ENCODE measurements around the gene ODAM.

ODAM gene, protein sequence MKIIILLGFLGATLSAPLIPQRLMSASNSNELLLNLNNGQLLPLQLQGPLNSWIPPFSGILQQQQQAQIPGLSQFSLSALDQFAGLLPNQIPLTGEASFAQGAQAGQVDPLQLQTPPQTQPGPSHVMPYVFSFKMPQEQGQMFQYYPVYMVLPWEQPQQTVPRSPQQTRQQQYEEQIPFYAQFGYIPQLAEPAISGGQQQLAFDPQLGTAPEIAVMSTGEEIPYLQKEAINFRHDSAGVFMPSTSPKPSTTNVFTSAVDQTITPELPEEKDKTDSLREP

GRCh38 chr4:70195425-70195824 is at the start of gene ODAM:
TSS of gene ODAM (plus strand) at chr4:70195725. CDS start at chr4:70196544, 819 bp downstream.
- no peak within 1 kb of the TSS for H3K4me3 ChIP-seq (replicated peaks; ENCODE audit: low read depth, low read length)
- TF ChIP-seq, protein P1, sequence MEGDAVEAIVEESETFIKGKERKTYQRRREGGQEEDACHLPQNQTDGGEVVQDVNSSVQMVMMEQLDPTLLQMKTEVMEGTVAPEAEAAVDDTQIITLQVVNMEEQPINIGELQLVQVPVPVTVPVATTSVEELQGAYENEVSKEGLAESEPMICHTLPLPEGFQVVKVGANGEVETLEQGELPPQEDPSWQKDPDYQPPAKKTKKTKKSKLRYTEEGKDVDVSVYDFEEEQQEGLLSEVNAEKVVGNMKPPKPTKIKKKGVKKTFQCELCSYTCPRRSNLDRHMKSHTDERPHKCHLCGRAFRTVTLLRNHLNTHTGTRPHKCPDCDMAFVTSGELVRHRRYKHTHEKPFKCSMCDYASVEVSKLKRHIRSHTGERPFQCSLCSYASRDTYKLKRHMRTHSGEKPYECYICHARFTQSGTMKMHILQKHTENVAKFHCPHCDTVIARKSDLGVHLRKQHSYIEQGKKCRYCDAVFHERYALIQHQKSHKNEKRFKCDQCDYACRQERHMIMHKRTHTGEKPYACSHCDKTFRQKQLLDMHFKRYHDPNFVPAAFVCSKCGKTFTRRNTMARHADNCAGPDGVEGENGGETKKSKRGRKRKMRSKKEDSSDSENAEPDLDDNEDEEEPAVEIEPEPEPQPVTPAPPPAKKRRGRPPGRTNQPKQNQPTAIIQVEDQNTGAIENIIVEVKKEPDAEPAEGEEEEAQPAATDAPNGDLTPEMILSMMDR (IDR thresholded peaks at IDR 0.05; ENCODE audit: low read depth, low read length, missing control alignments): no peak
- no peak for DNase-seq (ENCODE audit: extremely low read depth, low read depth)

DNA sequence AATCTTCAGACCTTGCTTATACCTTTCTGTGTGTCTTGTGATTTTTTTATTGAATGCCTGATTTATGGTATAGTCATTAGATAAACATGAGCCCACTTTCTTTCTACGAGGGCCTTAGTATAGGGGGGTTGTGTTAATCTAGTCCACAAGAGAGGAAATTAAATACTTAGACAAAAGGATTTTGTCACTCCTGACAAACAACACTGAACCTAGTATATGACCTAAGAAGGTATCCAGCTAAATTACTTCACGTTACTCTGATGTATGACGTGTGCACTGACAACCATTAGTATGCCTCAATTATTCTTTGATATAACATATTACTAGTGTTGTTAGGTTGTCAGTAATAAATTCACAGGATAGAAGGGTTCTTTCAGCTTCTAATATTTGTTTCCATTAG is 44.3 kb upstream of the ODAM start:
- TF ChIP-seq, protein P1 (IDR thresholded peaks at IDR 0.05; ENCODE audit: low read depth, low read length, missing control alignments): no peak
- H3K4me3 ChIP-seq (replicated peaks; ENCODE audit: low read depth, low read length): no peak overlapping the region
- no peak for DNase-seq (ENCODE audit: extremely low read depth, low read depth)

DNA sequence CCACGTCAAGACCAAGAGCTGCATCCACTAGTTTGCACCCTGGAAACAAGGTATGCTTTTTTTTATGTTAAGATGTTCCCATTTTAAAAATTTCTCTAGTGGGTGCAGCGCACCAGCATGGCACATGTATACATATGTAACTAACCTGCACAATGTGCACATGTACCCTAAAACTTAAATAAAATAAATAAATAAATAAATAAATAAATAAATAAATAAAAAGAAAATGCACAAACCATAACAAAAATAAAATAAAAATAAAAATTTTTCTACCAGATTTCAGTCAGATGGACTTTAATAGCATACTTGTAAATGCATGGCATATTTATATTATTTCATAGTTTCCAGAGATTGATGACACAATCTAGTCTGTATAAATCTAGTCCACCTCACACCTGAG is 43.4 kb upstream of the ODAM start:
- DNase-seq (ENCODE audit: extremely low read depth, low read depth): no peak
- TF ChIP-seq, protein P1 (IDR thresholded peaks at IDR 0.05; ENCODE audit: low read depth, low read length, missing control alignments): no peak
- H3K4me3 ChIP-seq (replicated peaks; ENCODE audit: low read depth, low read length): no peak overlapping the region

GRCh38 chr4:70153937-70154336 is 41.6 kb upstream of the ODAM start, which contains the start of gene PRR27:
TSS of gene PRR27 (plus strand) at chr4:70154237. CDS start at chr4:70154376, 139 bp downstream.
- no peak within 1 kb of the TSS for H3K4me3 ChIP-seq (replicated peaks; ENCODE audit: low read depth, low read length)
- DNase-seq (ENCODE audit: extremely low read depth, low read depth): no peak
- TF ChIP-seq, protein P1 (IDR thresholded peaks at IDR 0.05; ENCODE audit: low read depth, low read length, missing control alignments): no peak

- TF ChIP-seq, protein P1 (IDR thresholded peaks at IDR 0.05; ENCODE audit: low read depth, low read length, missing control alignments): no peak
- H3K4me3 ChIP-seq (replicated peaks; ENCODE audit: low read depth, low read length): no peak overlapping the region
- no peak for DNase-seq (ENCODE audit: extremely low read depth, low read depth)
These were observed 36.9 kb upstream of the ODAM start for GRCh38 chr4:70158576-70158975.

- TF ChIP-seq, protein P1 (IDR thresholded peaks at IDR 0.05; ENCODE audit: low read depth, low read length, missing control alignments): no peak
- H3K4me3 ChIP-seq (replicated peaks; ENCODE audit: low read depth, low read length): no peak overlapping the region
- no peak for DNase-seq (ENCODE audit: extremely low read depth, low read depth)
These were observed 18.4 kb upstream of the ODAM start for GRCh38 chr4:70177090-70177489.
